GM18498 (cell line): ENCODE measurements around the gene COL11A2.
"Not testable (repeated sequence)": the region's sequence is repeated elsewhere in the genome, so short reads cannot be mapped to it uniquely, and the experiment has no call there.

ENCODE experiments used
- ATAC-seq: cut with Tn5 transposase; IDR thresholded peaks from one replicate; pipeline ENCODE4 v1.9.1; 2021; ENCODE audit warnings: mild to moderate bottlenecking, moderate library complexity; ENCODE audit not compliant: unreplicated experiment

COL11A2 gene

GRCh38 chr6:33192105-33192646 lies at the start of gene COL11A2:
Gene COL11A2, minus strand, starts transcription at chr6:33192467. Its CDS starts 227 bp downstream, at chr6:33192240.
- ATAC-seq = no peak

GRCh38 chr6:33241968-33242367 lies 49.7 kb upstream of the COL11A2 start:
- ATAC-seq = no peak

GRCh38 chr6:33237741-33238140 lies 45.5 kb upstream of the COL11A2 start:
- no peak for ATAC-seq

GRCh38 chr6:33236852-33237251 lies 44.6 kb upstream of the COL11A2 start:
- no peak for ATAC-seq

- no peak for ATAC-seq
Observed at GRCh38 chr6:33236328-33236727, 44.1 kb upstream of the COL11A2 start.

GRCh38 chr6:33235221-33235634 lies 43.0 kb upstream of the COL11A2 start:
- ATAC-seq = no peak

GRCh38 chr6:33226503-33227120 lies 34.3 kb upstream of the COL11A2 start:
- ATAC-seq = not testable (repeated sequence)

GRCh38 chr6:33217681-33218080 lies 25.4 kb upstream of the COL11A2 start:
- ATAC-seq = no peak

GRCh38 chr6:33217246-33217645 lies 25.0 kb upstream of the COL11A2 start:
- no peak for ATAC-seq

- ATAC-seq = no peak
Observed at GRCh38 chr6:33216117-33216649, 23.9 kb upstream of the COL11A2 start.

GRCh38 chr6:33215271-33216116 lies 23.2 kb upstream of the COL11A2 start:
- ATAC-seq = no peak

- ATAC-seq = no peak
Observed at GRCh38 chr6:33213989-33214335, 21.7 kb upstream of the COL11A2 start.

GRCh38 chr6:33213166-33213988 lies 21.1 kb upstream of the COL11A2 start:
- no peak for ATAC-seq

- no peak for ATAC-seq
Observed at GRCh38 chr6:33212857-33213165, 20.5 kb upstream of the COL11A2 start.

GRCh38 chr6:33211666-33212422 lies 19.6 kb upstream of the COL11A2 start:
- ATAC-seq = no peak

- ATAC-seq = no peak
Observed at GRCh38 chr6:33211136-33211535, 18.9 kb upstream of the COL11A2 start.

- ATAC-seq = no peak
Observed at GRCh38 chr6:33209856-33210255, 17.6 kb upstream of the COL11A2 start.

GRCh38 chr6:33208091-33208967 lies 16.1 kb upstream of the COL11A2 start, which contains the start of gene RING1:
Gene RING1, plus strand, starts transcription at chr6:33208500. Its CDS starts 323 bp downstream, at chr6:33208823.
- peak; percentile 58 for ATAC-seq

- no peak for ATAC-seq
Observed at GRCh38 chr6:33207552-33208090, 15.4 kb upstream of the COL11A2 start.
